GM20000 (cell line): ENCODE data around the gene XPA.

Experiments used
- DNase-seq: peaks from one replicate; pipeline ENCODE4 v3.0.0; 2012; ENCODE audit warnings: low spot score
- TF ChIP-seq, protein P1 (sequence below): IDR thresholded peaks from 2 replicates; pipeline ENCODE4 v1.5.1; 2012; ENCODE audit warnings: mild to moderate bottlenecking, control low read depth; ENCODE audit errors: extremely low read depth, missing control alignments

The XPA gene

DNA sequence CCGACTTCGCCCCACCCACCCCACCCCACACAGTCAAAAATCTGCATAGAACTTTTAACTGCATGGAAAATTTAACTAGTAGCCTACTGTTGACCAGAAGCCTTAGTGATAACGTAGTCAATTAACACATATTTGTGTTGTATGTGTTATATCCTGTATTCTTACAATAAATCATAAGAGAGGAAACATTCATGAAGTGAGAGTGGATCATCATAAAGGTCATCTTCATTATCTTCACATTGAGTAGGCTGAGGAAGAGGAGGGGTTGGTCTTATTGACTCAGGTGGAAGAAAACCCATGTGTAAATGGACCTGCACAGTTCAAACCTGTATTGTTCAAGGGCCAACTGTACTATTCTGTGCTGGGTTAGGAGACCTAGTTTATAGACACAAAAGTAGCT, 31.4 kb downstream of the XPA start:
- TF ChIP-seq, protein P1, sequence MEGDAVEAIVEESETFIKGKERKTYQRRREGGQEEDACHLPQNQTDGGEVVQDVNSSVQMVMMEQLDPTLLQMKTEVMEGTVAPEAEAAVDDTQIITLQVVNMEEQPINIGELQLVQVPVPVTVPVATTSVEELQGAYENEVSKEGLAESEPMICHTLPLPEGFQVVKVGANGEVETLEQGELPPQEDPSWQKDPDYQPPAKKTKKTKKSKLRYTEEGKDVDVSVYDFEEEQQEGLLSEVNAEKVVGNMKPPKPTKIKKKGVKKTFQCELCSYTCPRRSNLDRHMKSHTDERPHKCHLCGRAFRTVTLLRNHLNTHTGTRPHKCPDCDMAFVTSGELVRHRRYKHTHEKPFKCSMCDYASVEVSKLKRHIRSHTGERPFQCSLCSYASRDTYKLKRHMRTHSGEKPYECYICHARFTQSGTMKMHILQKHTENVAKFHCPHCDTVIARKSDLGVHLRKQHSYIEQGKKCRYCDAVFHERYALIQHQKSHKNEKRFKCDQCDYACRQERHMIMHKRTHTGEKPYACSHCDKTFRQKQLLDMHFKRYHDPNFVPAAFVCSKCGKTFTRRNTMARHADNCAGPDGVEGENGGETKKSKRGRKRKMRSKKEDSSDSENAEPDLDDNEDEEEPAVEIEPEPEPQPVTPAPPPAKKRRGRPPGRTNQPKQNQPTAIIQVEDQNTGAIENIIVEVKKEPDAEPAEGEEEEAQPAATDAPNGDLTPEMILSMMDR = no peak
- DNase-seq = no peak

DNA sequence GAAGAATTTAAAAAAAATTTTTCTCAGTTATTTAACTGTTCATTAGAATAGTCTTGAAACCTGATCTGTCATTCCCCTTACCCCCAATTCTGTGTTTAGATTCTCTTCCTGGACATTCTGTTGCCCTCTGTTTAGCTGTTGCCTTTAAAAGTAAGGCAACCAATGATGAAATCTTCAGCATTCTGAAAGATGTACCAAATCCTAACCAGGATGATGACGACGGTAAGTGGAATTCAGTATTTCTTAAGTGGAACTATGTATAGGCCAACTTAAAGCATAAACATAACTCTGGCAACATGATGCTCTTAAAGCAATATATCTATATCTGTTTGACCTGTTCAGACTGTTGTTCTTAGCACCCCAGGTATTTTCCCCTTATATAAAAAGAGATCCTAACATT, 36.3 kb downstream of the XPA start:
- TF ChIP-seq, protein P1 = no peak
- DNase-seq = no peak

DNA sequence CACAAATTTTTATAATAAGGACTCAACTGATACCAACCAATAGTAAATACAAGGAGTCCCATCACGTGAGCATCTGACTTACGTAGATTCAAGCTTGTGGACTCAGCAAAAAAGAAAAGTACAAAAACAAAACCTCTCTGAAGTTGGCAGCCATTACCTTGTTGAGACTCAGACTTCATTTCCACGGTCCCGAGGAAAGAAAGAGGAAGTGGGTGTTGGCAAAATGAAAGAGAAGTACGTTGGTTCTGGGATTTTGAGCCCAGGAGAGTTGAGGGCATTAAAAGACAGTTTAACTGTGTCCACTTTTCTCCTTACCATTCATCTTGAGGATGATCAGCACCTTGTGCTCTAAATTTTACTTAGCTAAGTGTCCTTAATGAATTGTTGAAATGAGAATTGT, 36.8 kb downstream of the XPA start:
- TF ChIP-seq, protein P1 = no peak
- DNase-seq = no peak

DNA sequence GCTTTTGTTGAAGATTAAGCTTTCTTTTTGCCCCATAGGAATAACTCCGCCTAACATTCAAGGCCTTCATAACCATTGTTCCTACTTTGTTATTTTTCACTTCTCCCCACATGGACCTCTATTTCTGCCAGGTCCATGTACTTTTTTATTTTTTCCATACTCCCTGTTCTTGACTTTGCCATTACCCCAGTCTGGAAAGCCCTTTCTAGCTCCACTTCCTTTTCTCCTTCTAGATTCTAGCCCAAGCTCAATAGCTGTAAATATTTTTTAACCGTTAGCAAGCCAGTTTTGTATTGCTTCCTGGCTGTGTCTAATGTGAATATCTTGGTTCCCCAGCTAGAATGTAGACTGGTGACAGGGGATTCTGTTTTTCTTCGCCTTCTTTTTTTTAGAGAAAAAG, 37.4 kb downstream of the XPA start:
- TF ChIP-seq, protein P1 = no peak

DNA sequence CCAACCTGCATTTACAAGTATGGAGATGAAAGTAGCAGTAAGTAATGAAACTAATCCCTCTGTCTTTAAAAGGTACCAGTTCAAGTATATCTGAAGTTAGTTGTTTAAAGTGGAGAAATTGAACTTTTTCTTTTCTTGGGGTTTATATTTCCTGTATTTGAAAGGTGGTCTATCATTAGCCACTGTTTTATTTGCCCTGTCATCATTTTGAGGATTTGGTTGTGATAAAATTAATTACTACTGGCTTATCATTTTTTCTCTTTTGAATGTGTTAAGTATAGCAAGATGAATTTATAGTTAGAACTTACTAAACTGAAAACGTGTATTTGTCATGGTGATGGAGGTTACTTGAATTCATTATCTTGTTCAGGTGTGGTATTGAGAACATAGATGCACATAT, 38.4 kb downstream of the XPA start:
- no peak for DNase-seq
- TF ChIP-seq, protein P1 = no peak

More for the DNA sequence above, 37.4 kb downstream of the XPA start:
- DNase-seq = no peak

DNA sequence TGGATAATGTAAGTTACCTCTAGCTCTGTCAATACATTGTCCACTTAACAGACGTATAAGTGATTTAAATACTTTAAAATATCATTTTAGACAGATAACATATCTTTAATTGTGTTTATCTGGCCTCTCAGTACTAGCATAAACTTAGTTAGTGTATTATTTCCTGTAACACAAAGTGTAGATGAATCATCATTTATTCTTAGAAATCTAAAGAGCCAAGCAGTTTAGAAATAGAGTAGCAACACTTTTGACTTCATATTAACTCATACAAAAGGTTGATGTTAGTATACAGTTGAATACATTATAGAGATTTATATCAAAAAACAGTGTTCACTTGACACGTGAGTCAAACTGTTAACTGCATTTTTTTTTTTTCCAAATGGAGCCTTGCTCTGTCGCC, 45.5 kb downstream of the XPA start:
- TF ChIP-seq, protein P1 = no peak
- no peak for DNase-seq

DNA sequence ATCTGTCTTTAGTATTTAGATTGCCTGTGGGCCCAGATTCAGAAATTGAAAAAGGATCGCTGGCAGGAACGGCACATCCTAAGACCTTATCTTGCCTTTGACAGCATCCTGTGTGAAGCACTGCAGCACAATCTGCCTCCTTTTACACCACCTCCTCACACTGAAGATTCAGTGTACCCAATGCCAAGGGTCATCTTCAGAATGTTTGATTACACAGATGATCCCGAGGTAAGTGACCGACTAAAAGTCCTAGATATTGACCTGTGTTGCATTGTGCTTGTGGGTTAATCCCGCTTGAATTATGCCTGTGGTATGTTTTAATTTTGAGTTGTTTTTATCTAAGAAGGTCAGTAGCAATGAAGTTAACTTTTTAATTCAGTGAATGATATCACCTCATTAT, 49.1 kb downstream of the XPA start:
- TF ChIP-seq, protein P1 = no peak
- no peak for DNase-seq

DNA sequence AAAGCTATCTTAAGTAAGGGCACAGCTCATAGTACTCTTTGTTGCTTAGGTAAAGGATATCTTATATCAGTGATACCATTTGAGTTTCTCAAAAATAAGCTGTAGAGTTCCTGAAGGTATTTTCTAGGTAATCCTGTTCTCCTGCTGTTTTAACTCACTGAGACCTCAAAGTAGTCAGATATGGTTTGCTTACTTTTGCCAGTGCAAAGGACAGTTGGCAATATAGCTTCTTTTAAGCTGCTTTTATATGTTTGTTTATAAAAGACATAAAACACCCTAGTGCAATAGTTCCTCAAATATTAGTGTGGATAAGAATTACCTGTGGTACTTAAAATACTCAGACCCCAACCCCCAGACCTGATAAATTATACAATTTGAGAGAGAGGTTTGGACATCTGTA, 51.4 kb downstream of the XPA start:
- no peak for DNase-seq
- TF ChIP-seq, protein P1 = no peak
